HEK293 (cell line): ENCODE measurements around the gene PHACTR3.

Experiments
- FEZF1 ChIP-seq: fragments of 450-650 bp; formaldehyde crosslinking; IDR thresholded peaks from 2 replicates; pipeline ENCODE4 v1.5.1; 2016; ENCODE audit warnings: missing biosample characterization, missing genetic modification characterization
- HOXA7 ChIP-seq: sonication (generic); formaldehyde crosslinking; IDR thresholded peaks from 2 replicates; pipeline ENCODE4 v1.8.1; 2022; ENCODE audit warnings: missing genetic modification reagents, borderline replicate concordance
- IKZF3 ChIP-seq: fragments of 450-650 bp; IDR thresholded peaks from 2 replicates; pipeline ENCODE4 v1.5.0; 2018; ENCODE audit warnings: missing biosample characterization, mild to moderate bottlenecking, missing genetic modification characterization, moderate library complexity
- KLF1 ChIP-seq: fragments of 450-650 bp; formaldehyde crosslinking; IDR thresholded peaks from 2 replicates; pipeline ENCODE4 v1.5.1; 2016; ENCODE audit warnings: missing biosample characterization, missing genetic modification characterization
- MYNN ChIP-seq: fragments of 450-650 bp; formaldehyde crosslinking; IDR thresholded peaks from 2 replicates; pipeline ENCODE4 v1.5.1; 2016; ENCODE audit warnings: missing biosample characterization, missing genetic modification characterization, borderline replicate concordance
- OSR2 ChIP-seq: fragments of 450-650 bp; formaldehyde crosslinking; IDR thresholded peaks from 2 replicates; pipeline ENCODE4 v1.5.1; 2016; ENCODE audit warnings: missing biosample characterization, missing genetic modification characterization
- SP2 ChIP-seq: fragments of 450-650 bp; formaldehyde crosslinking; IDR thresholded peaks from 2 replicates; pipeline ENCODE4 v1.5.1; 2016; ENCODE audit warnings: missing biosample characterization, missing genetic modification characterization
- ZBTB21 ChIP-seq: fragments of 450-650 bp; formaldehyde crosslinking; IDR thresholded peaks from 2 replicates; pipeline ENCODE4 v1.5.1; 2017; ENCODE audit warnings: missing biosample characterization, missing genetic modification characterization
- ZIC2 ChIP-seq: fragments of 450-650 bp; formaldehyde crosslinking; IDR thresholded peaks from 2 replicates; pipeline ENCODE4 v1.5.1; 2016; ENCODE audit warnings: missing biosample characterization, missing genetic modification characterization
- ZNF114 ChIP-seq: fragments of 450-650 bp; formaldehyde crosslinking; IDR thresholded peaks from 2 replicates; pipeline ENCODE4 v1.5.0; 2017; ENCODE audit warnings: missing biosample characterization, missing genetic modification characterization
- ZNF248 ChIP-seq: fragments of 450-650 bp; formaldehyde crosslinking; IDR thresholded peaks from 2 replicates; pipeline ENCODE4 v1.5.1; 2017; ENCODE audit warnings: missing biosample characterization, missing genetic modification characterization
- ZNF341 ChIP-seq: fragments of 450-650 bp; formaldehyde crosslinking; IDR thresholded peaks from 2 replicates; pipeline ENCODE4; 2016; ENCODE audit warnings: low read depth, missing biosample characterization, missing genetic modification characterization
- ZNF37A ChIP-seq: fragments of 450-650 bp; IDR thresholded peaks from 2 replicates; pipeline ENCODE4 v1.5.1; 2018; ENCODE audit warnings: missing biosample characterization, missing genetic modification characterization
- ZNF391 ChIP-seq: fragments of 450-650 bp; formaldehyde crosslinking; IDR thresholded peaks from 2 replicates; pipeline ENCODE4 v1.5.1; 2016; ENCODE audit warnings: low read depth, missing biosample characterization, missing genetic modification characterization, borderline replicate concordance
- ZNF423 ChIP-seq: fragments of 450-650 bp; formaldehyde crosslinking; IDR thresholded peaks from 2 replicates; pipeline ENCODE4 v1.5.1; 2016; ENCODE audit warnings: missing biosample characterization, missing genetic modification characterization
- ZNF776 ChIP-seq: fragments of 450-650 bp; formaldehyde crosslinking; IDR thresholded peaks from 2 replicates; pipeline ENCODE4 v1.5.0; 2017; ENCODE audit warnings: missing biosample characterization, missing genetic modification characterization, borderline replicate concordance
- TF ChIP-seq, protein P1 (sequence below): fragments of 450-650 bp; formaldehyde crosslinking; IDR thresholded peaks from 2 replicates; pipeline ENCODE4 v1.5.1; 2016; ENCODE audit warnings: missing biosample characterization, missing genetic modification characterization
- TF ChIP-seq, protein P2 (sequence below): fragments of 450-650 bp; formaldehyde crosslinking; IDR thresholded peaks from 2 replicates; pipeline ENCODE4 v1.5.1; 2016; ENCODE audit warnings: missing biosample characterization, missing genetic modification characterization, low read depth
- TF ChIP-seq, protein P3 (sequence below): fragments of 450-650 bp; formaldehyde crosslinking; IDR thresholded peaks from 2 replicates; pipeline ENCODE4 v1.5.1; 2016; ENCODE audit warnings: missing biosample characterization, missing genetic modification characterization
- TF ChIP-seq, protein P4 (sequence below): fragments of 450-650 bp; IDR thresholded peaks from 2 replicates; pipeline ENCODE4 v1.5.1; 2018; ENCODE audit warnings: missing biosample characterization, missing genetic modification characterization
- TF ChIP-seq, protein P5 (sequence below): fragments of 450-650 bp; formaldehyde crosslinking; IDR thresholded peaks from 2 replicates; pipeline ENCODE4 v1.5.1; 2016; ENCODE audit warnings: missing biosample characterization, missing genetic modification characterization
- TF ChIP-seq, protein P6 (sequence below): fragments of 450-650 bp; formaldehyde crosslinking; conservative IDR thresholded peaks from 2 replicates; pipeline ENCODE4 v1.5.1; 2016; ENCODE audit warnings: low read depth, missing biosample characterization, missing genetic modification characterization
- TF ChIP-seq, protein P7 (sequence below): fragments of 450-650 bp; formaldehyde crosslinking; IDR thresholded peaks from 2 replicates; pipeline ENCODE4 v1.5.1; 2017; ENCODE audit warnings: missing biosample characterization, missing genetic modification characterization
- TF ChIP-seq, protein P8 (sequence below): fragments of 450-650 bp; formaldehyde crosslinking; IDR thresholded peaks from 2 replicates; pipeline ENCODE4 v1.5.1; 2017; ENCODE audit warnings: missing biosample characterization, missing genetic modification characterization

The PHACTR3 gene

DNA sequence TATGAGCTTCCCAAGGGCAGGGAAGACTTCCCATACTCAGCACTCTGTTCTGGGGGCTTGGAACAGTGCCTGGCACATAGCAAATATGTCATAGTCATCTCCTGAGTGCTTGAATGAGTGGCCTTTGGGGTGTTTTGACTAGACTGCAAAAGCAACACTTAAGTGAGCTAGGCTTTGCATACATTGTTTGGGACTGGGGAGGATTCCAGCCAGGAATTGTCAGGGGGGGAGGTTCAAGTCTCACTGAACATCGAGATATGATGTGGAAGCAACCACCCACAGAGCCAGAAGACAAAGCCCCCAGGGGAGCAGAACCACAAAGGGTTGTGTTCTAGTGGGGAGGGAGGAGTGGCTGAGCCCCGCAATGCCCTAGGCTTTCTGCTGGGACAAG lies 230.7 kb downstream of the PHACTR3 start (continued):
- TF ChIP-seq, protein P1, sequence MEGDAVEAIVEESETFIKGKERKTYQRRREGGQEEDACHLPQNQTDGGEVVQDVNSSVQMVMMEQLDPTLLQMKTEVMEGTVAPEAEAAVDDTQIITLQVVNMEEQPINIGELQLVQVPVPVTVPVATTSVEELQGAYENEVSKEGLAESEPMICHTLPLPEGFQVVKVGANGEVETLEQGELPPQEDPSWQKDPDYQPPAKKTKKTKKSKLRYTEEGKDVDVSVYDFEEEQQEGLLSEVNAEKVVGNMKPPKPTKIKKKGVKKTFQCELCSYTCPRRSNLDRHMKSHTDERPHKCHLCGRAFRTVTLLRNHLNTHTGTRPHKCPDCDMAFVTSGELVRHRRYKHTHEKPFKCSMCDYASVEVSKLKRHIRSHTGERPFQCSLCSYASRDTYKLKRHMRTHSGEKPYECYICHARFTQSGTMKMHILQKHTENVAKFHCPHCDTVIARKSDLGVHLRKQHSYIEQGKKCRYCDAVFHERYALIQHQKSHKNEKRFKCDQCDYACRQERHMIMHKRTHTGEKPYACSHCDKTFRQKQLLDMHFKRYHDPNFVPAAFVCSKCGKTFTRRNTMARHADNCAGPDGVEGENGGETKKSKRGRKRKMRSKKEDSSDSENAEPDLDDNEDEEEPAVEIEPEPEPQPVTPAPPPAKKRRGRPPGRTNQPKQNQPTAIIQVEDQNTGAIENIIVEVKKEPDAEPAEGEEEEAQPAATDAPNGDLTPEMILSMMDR = no peak
- TF ChIP-seq ZNF341 (tag by site-specific recombination) (peak; percentile 95), ZNF37A (tag by site-specific recombination) (no peak), ZNF423 (tag by site-specific recombination) (peak; percentile 65; the same call in 1 of the 2 replicates), ZNF776 (no peak), OSR2 (tag by site-specific recombination) (no peak; the same call in none of the 2 replicates), SP2 (tag by site-specific recombination) (no peak), ZNF114 (tag by site-specific recombination) (no peak), ZNF248 (tag by site-specific recombination) (no peak), KLF1 (tag by site-specific recombination) (no peak), MYNN (no peak), ZIC2 (tag by site-specific recombination) (peak; percentile 85), ZBTB21 (tag by site-specific recombination) (no peak), ZNF391 (tag by site-specific recombination) (no peak), IKZF3 (tag by site-specific recombination) (no peak), HOXA7 (CRISPR knock-in tag) (no peak), FEZF1 (peak; percentile 28; the same call in 1 of the 2 replicates)
- TF ChIP-seq, protein P2, sequence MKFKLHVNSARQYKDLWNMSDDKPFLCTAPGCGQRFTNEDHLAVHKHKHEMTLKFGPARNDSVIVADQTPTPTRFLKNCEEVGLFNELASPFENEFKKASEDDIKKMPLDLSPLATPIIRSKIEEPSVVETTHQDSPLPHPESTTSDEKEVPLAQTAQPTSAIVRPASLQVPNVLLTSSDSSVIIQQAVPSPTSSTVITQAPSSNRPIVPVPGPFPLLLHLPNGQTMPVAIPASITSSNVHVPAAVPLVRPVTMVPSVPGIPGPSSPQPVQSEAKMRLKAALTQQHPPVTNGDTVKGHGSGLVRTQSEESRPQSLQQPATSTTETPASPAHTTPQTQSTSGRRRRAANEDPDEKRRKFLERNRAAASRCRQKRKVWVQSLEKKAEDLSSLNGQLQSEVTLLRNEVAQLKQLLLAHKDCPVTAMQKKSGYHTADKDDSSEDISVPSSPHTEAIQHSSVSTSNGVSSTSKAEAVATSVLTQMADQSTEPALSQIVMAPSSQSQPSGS (tag by site-specific recombination) = no peak
- TF ChIP-seq, protein P3, sequence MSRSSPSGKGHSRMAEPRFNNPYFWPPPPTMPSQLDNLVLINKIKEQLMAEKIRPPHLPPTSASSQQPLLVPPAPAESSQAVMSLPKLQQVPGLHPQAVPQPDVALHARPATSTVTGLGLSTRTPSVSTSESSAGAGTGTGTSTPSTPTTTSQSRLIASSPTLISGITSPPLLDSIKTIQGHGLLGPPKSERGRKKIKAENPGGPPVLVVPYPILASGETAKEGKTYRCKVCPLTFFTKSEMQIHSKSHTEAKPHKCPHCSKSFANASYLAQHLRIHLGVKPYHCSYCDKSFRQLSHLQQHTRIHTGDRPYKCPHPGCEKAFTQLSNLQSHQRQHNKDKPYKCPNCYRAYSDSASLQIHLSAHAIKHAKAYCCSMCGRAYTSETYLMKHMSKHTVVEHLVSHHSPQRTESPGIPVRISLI (tag by site-specific recombination) = no peak
- TF ChIP-seq, protein P4, sequence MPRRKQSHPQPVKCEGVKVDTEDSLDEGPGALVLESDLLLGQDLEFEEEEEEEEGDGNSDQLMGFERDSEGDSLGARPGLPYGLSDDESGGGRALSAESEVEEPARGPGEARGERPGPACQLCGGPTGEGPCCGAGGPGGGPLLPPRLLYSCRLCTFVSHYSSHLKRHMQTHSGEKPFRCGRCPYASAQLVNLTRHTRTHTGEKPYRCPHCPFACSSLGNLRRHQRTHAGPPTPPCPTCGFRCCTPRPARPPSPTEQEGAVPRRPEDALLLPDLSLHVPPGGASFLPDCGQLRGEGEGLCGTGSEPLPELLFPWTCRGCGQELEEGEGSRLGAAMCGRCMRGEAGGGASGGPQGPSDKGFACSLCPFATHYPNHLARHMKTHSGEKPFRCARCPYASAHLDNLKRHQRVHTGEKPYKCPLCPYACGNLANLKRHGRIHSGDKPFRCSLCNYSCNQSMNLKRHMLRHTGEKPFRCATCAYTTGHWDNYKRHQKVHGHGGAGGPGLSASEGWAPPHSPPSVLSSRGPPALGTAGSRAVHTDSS (tag by site-specific recombination) = no peak
- TF ChIP-seq, protein P5, sequence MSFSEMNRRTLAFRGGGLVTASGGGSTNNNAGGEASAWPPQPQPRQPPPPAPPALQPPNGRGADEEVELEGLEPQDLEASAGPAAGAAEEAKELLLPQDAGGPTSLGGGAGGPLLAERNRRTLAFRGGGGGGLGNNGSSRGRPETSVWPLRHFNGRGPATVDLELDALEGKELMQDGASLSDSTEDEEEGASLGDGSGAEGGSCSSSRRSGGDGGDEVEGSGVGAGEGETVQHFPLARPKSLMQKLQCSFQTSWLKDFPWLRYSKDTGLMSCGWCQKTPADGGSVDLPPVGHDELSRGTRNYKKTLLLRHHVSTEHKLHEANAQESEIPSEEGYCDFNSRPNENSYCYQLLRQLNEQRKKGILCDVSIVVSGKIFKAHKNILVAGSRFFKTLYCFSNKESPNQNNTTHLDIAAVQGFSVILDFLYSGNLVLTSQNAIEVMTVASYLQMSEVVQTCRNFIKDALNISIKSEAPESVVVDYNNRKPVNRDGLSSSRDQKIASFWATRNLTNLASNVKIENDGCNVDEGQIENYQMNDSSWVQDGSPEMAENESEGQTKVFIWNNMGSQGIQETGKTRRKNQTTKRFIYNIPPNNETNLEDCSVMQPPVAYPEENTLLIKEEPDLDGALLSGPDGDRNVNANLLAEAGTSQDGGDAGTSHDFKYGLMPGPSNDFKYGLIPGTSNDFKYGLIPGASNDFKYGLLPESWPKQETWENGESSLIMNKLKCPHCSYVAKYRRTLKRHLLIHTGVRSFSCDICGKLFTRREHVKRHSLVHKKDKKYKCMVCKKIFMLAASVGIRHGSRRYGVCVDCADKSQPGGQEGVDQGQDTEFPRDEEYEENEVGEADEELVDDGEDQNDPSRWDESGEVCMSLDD (tag by site-specific recombination) = no peak
- TF ChIP-seq, protein P6, sequence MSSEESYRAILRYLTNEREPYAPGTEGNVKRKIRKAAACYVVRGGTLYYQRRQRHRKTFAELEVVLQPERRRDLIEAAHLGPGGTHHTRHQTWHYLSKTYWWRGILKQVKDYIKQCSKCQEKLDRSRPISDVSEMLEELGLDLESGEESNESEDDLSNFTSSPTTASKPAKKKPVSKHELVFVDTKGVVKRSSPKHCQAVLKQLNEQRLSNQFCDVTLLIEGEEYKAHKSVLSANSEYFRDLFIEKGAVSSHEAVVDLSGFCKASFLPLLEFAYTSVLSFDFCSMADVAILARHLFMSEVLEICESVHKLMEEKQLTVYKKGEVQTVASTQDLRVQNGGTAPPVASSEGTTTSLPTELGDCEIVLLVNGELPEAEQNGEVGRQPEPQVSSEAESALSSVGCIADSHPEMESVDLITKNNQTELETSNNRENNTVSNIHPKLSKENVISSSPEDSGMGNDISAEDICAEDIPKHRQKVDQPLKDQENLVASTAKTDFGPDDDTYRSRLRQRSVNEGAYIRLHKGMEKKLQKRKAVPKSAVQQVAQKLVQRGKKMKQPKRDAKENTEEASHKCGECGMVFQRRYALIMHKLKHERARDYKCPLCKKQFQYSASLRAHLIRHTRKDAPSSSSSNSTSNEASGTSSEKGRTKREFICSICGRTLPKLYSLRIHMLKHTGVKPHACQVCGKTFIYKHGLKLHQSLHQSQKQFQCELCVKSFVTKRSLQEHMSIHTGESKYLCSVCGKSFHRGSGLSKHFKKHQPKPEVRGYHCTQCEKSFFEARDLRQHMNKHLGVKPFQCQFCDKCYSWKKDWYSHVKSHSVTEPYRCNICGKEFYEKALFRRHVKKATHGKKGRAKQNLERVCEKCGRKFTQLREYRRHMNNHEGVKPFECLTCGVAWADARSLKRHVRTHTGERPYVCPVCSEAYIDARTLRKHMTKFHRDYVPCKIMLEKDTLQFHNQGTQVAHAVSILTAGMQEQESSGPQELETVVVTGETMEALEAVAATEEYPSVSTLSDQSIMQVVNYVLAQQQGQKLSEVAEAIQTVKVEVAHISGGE (tag by site-specific recombination) = no peak
- TF ChIP-seq, protein P7, sequence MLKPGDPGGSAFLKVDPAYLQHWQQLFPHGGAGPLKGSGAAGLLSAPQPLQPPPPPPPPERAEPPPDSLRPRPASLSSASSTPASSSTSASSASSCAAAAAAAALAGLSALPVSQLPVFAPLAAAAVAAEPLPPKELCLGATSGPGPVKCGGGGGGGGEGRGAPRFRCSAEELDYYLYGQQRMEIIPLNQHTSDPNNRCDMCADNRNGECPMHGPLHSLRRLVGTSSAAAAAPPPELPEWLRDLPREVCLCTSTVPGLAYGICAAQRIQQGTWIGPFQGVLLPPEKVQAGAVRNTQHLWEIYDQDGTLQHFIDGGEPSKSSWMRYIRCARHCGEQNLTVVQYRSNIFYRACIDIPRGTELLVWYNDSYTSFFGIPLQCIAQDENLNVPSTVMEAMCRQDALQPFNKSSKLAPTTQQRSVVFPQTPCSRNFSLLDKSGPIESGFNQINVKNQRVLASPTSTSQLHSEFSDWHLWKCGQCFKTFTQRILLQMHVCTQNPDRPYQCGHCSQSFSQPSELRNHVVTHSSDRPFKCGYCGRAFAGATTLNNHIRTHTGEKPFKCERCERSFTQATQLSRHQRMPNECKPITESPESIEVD (tag by site-specific recombination) = no peak
- TF ChIP-seq, protein P8, sequence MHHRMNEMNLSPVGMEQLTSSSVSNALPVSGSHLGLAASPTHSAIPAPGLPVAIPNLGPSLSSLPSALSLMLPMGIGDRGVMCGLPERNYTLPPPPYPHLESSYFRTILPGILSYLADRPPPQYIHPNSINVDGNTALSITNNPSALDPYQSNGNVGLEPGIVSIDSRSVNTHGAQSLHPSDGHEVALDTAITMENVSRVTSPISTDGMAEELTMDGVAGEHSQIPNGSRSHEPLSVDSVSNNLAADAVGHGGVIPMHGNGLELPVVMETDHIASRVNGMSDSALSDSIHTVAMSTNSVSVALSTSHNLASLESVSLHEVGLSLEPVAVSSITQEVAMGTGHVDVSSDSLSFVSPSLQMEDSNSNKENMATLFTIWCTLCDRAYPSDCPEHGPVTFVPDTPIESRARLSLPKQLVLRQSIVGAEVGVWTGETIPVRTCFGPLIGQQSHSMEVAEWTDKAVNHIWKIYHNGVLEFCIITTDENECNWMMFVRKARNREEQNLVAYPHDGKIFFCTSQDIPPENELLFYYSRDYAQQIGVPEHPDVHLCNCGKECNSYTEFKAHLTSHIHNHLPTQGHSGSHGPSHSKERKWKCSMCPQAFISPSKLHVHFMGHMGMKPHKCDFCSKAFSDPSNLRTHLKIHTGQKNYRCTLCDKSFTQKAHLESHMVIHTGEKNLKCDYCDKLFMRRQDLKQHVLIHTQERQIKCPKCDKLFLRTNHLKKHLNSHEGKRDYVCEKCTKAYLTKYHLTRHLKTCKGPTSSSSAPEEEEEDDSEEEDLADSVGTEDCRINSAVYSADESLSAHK = no peak
